Muscle of arm (tissue), 12 donors: Measurements from ENCODE around the gene SMG6. TPM values are rescaled to one million over a fixed set of nuclear protein-coding genes. Genes with fewer than 3 reads are reported as not detected.
"Not testable (repeated sequence)": the region's sequence is repeated elsewhere in the genome, so short reads cannot be mapped to it uniquely, and the experiment has no call there.

Experiments used
- DNase-seq: peaks from one replicate; pipeline ENCODE4 v3.0.0-alpha.2; 2013
- polyA plus RNA-seq, 12 donors: library from polyadenylated mRNA; unstranded; fragments of 120-200 nt; gene quantifications; one replicate each; pipeline ENCODE4 v1.2.1, GENCODE V29; 2013; ENCODE audit not compliant: insufficient read length in 12 of 12

The SMG6 gene
- polyA plus RNA-seq, 12 donors: 12.2 to 33.6 (median 18.2) TPM; not detected in 1

GRCh38 chr17:2265166-2265565, 38.4 kb downstream of the SMG6 start:
- not testable (repeated sequence) for DNase-seq

DNA sequence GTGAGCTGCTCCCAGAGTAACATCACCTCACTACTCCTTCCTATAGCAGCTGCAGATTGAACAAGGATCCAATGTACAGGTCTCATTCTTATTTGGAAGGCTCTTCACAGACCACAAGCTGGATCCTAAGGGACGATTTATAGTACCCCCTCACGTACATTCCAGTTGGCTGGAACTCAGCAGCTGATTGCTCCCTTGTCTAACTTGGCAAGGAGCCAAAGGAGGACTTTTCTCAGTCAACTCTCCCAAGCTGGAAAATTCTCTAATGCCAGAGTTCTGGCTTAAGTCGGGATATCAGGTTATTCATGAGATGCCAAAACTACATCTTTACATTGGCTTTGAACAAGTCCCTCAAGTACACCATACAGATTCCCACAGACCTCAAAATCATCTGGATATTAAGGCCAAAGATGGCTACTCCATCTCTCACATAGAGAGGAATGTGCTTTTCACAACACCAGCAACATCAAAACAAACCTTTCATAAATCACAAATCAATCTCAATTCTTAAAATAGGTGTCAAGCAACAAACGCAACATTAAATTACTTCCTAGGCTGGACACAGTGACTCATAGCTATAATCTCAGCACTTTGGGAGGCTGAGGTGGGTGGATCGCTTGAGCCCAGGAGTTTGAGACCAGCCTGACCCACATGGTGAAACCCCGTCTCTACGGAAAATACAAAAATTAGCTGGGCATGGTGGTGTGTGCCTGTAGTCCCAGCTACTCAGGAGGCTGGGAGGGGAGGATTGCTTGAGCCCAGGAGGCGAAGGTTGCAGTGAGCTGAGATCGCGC, 39.3 kb downstream of the SMG6 start:
- DNase-seq: no peak

DNA sequence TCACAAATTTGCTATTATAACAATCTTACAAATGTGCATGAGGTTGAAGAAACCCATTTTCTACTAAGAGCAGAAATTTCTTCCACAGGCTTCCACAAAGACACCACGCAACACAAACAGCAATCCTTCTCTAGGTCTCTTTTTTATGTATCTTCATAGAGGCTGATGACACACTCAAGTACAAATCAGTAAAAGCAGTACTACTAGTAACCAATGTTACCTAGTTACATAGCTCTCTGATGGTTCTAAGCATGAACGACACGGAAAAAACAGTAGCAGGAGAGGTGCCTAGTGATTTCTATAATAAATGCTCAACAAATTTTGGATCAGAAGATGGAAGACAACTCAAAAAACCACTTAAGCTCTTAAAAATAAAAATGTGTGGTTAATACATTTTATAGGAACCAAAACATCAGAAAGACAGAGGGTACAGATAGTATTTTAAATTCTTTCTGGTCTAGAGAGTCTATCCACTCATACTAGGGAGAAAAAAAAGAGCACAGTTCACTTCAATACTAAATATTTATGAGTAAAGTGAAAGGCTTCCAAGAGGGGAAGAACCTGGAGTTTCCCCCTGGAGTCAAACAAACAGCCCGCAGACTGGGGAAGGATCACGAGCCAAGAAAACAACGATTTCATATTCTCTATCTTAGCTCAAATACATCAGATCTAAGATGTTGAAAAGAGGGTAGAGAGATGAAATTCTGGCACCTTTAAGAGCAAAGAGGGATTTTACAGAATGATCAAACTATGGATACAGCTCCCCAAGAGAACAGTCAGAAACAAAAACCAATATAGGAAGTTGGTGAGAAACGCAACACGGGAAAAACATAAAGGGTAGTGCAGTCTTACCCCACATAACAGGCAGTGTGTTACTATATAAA, 40.2 kb downstream of the SMG6 start:
- no peak for DNase-seq

DNA sequence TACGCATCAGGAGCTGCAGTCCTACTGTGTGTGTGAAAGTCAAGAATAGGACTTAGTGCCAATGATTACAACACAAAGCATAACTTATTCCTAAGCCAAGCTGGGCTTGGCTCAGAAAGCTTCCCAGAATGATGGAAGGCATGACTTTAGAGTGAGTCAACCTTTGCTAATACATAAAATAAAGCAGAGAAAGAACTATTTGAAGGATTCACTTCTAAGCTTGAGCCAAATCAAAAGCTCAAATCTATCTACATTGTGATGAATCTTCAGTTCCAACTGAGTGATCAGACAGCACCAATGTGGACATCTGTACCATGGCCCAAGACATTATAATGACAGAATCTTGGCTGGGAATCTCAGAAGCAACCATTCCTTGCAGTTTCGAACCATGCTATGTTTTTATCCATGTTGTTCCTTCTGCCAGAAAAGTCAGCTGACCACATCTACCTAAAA, 41.4 kb downstream of the SMG6 start:
- DNase-seq: no peak

DNA sequence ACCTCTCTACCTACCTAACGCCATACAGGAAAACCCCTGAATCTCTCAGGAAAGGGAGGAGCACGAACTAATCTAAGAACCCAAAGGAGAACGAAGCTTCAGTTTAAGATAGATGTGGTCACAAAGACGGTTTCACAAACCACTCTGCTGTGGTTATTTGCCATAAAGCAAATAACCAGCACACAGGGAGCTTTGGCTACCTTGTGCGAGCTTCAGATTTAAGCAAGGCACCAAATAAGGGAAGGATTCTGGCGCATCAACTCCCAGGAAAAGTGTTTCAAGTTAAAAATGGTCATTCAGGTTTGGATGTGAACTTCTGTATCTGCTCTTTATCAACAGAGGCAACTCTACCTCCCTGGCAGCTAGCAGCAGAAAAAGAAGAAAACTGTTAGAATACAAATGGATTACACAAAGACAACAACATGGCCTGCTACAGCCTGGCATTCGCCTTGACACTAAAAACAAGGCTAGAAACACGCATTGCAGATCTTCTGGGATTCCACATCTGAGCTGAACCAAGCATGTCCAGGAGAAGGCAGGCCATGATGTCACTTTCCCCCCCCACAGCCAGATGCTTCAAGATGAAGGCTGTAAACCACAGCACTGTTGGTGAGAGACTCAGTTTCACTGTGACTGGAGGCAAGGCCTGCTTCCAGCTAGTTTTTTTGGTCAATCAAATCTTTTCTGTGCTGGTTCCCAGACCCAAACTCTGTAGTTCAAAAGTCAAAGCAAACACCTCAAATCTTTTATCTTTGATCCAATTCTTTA, 43.6 kb downstream of the SMG6 start:
- no peak for DNase-seq

DNA sequence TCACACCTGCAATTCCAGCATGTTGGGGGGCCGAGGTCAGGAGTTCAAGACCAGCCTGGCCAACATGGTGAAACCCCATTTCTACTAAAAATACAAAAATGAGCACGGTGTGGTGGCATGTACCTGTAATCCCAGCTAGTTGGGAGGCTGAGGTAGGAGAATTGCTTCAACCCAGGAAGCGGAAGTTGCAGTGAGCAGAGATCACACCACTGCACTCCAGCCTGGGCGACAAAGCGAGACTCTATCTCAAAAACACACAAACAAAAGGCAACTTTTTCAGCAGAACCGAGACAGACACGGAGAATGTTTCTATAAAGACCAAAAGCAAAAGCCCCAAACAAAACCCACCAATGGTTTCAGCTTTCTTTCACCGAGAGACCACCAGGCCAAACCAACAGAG, 44.8 kb downstream of the SMG6 start:
- DNase-seq: not testable (repeated sequence)

- DNase-seq: no peak
Measured at GRCh38 chr17:2253768-2254406, 49.7 kb downstream of the SMG6 start.

- no peak for DNase-seq
Measured at GRCh38 chr17:2253362-2253761, 50.2 kb downstream of the SMG6 start.

GRCh38 chr17:2251098-2251497, 52.5 kb downstream of the SMG6 start:
- no peak for DNase-seq

GRCh38 chr17:2250140-2251095, 53.2 kb downstream of the SMG6 start:
- DNase-seq: no peak

- no peak for DNase-seq
Measured at GRCh38 chr17:2247005-2247404, 56.6 kb downstream of the SMG6 start.

DNA sequence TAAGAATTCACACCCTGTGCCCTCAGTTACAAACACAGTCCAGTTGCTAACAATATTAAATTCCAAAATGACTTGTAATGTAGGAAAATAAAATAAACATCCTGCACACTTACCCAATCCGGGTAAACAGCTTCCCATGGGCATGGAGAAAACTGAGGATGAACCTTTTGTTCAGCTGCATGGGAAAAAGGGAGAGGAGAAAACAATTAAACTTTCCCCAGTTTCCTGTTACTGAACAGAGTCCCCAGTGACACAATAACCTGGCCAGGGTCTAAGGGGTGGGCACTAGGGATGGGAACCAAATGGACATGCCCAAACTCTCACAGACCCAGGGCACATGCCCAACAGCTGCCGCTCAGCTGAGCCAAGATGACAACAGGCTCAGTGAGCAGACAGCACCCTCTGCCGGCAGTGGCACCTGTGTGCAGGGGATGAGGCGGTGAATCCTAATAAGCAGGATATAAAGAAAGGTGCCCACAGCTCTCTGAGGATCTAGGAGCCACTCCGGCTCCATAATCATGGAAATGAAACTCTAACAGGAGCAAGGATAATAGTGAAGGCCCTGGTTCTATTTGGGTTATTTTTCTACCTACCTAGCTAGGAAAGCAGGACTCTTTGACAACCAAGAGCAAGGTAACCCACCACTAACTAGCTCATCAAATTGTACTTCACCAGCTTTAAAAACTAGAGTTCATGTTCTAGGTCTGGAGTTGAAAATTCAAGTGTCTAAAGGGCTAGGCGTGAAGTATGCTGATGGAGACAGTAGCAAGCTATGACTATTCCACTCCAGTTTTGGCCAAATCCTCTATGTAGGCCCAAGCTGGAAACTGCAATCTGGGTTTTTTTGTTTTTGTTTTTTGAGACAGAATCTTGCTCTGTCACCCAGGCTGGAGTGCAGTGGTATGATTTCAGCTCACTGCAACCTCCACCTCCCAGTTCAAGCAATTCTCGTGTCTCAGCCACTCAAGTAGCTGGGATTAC, 58.8 kb downstream of the SMG6 start:
- DNase-seq: peak; percentile 87

GRCh38 chr17:2243953-2244352, 59.6 kb downstream of the SMG6 start:
- DNase-seq: no peak

DNA sequence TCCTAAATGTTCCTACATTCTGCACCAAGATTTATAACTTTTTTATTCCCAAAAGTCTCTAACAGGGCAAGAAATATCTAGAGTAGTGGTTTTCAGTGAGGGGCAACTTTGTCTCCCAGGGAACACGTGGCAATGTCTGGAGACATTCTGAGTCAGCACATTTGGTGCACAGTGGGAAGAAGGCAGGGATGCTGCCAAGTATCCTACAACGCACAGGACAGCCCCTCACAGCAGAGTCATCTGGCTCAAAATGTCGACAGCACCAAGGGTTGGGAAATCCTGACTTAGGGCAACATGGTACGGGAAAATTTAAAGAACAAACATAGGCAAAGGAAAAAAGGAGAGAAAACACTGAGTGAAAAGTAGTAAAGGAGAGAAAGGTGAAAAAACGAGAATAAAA, 61.8 kb downstream of the SMG6 start:
- no peak for DNase-seq

DNA sequence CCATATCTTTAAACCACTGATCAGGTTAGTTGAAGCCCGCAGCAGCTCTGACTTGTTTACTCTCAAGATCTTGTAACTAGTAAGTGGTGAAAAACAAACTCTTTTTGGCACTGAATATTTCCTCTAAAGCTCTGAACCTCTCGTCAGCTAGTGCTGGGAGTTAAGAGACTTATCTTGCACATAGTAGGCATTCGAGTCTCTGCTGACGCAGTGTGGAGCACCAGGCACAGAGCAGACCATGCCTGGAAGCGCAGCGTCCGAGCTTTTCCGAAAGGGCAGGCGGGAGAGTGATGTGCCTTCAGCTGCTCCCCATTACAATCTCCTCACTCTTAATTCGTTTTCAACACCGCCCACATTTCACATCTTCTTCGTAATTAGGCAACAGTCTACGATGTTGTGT, 63.0 kb downstream of the SMG6 start:
- DNase-seq: no peak

DNA sequence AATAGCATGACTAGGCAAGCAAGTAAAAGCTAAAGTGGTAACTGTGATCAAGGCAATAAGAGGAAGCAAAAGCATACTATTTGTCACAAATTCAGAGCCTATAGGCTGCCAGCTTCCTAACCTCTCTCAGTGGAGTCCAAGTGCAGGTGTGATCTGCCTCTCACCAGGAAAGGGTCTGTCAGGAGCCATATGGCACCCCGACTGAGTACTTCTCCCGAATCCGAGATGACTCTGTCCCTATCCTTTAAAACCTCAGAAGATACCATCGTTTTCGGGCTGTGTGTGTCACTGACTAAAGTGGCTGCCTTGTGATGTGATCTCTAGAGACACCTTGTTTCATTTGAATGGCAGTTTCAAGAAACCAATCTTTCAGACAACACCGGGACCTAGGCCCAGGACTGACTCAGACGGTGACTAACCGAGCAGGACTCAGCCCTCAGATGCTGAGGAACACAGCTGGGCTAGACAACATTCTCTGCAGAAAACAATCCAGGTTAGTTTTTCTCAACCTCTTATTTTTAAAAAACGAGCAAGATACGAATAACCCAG, 63.6 kb downstream of the SMG6 start:
- DNase-seq: no peak

- no peak for DNase-seq
Measured at GRCh38 chr17:2239170-2239551, 64.4 kb downstream of the SMG6 start.

GRCh38 chr17:2238432-2239169, 65.0 kb downstream of the SMG6 start:
- DNase-seq: peak; percentile 76
